Testis (tissue), 3 donors: ENCODE results near the gene GTPBP4. TPM values are rescaled to one million over a fixed set of nuclear protein-coding genes. Genes with fewer than 3 reads are reported as not detected.

ENCODE experiments used
- DNase-seq: peaks from one replicate; pipeline ENCODE4 v3.0.0-alpha.2; 2019
- H3K27ac ChIP-seq, 2 donors: fragments of 200-600 bp; sonication (generic); one replicate each; pipeline ENCODE4 v1.5.1; 2019
- H3K27me3 ChIP-seq: fragments of 200-600 bp; sonication (generic); one replicate; pipeline ENCODE4 v1.5.1; 2019
- H3K36me3 ChIP-seq: fragments of 200-600 bp; sonication (generic); one replicate; pipeline ENCODE4 v1.5.1; 2017; ENCODE audit warnings: low read depth; ENCODE audit errors: missing control alignments
- H3K4me1 ChIP-seq: fragments of 200-600 bp; sonication (generic); one replicate; pipeline ENCODE4 v1.5.1; 2019
- H3K4me3 ChIP-seq, 2 donors: fragments of 200-600 bp; sonication (generic); one replicate each; pipeline ENCODE4 v1.5.1; 2017 to 2019
- H3K9me3 ChIP-seq: fragments of 200-600 bp; sonication (generic); one replicate; pipeline ENCODE4 v1.5.1; 2017
- POLR2A ChIP-seq: fragments of 450-650 bp; IDR thresholded peaks from one replicate; pipeline ENCODE4 v1.6.1; 2017; ENCODE audit warnings: antibody characterized with exemption, mild to moderate bottlenecking, moderate library complexity
- WGBS, 2 donors: methylation state at CpG; one replicate each; pipeline ENCODE4 v1.1.5; 2018; 5-methylcytosine and 5-hydroxymethylcytosine counted together
- intact Hi-C: fragments of 100-400 bp; cut with DNase I; formaldehyde crosslinking; loops from one replicate; pipeline ENCODE4 v1.15.1; 2023; ENCODE audit warnings: low total_unique reads
- polyA plus RNA-seq: library from polyadenylated mRNA; stranded (reverse); fragments of 350-450 nt; fragmentation: Illumina TruSeq; extraction: RNeasy Lipid Tissue Mini Kit (QIAGEN cat#74804); gene quantifications from one replicate; pipeline ENCODE4 v1.2.3, GENCODE V29; 2014; ENCODE audit warnings: low read depth, low replicate concordance; ENCODE audit not compliant: insufficient read depth
- total RNA-seq, 2 donors: library from RNA; depleted of rRNA; stranded (reverse); fragments of >200 nt; gene quantifications; one replicate each; pipeline ENCODE4 v1.2.3, GENCODE V29; 2016
- TF ChIP-seq, protein P1 (sequence below), 3 experiments: fragments of 450-650 bp in 2 of 3; fragments of 200-600 bp in 1 of 3; sonication (generic) in 1 of 3; IDR thresholded peaks; one replicate each; pipeline ENCODE4 v1.5.1; 2016 to 2019; ENCODE audit warnings: antibody characterized with exemption in 3 of 3, mild to moderate bottlenecking in 2 of 3, moderate library complexity in 1 of 3

The GTPBP4 gene
- total and polyA plus RNA-seq, 3 donors from 2014 or later, result 54.9 to 81.8 (median 57.2) TPM

DNA sequence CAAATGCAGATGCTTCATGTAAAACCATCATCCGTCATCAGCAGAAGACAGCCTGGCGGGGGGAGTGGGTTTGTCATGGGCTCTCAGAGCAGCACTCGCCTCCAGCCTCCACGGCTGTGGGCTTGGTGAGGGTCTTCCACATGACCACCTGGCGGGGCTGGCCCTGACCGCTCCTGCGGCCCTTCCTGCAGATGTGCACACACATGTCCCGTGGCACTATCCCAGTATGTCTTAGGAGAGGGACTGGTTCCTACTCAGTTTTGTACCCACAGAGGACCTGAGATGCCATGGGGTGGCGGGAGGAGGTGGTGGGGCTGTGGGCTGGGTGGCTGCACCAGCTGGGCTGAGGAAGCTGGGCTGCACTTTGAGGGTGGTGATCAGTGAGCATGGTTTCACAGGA lies 32.7 kb downstream of the GTPBP4 start:
- TF ChIP-seq, protein P1, sequence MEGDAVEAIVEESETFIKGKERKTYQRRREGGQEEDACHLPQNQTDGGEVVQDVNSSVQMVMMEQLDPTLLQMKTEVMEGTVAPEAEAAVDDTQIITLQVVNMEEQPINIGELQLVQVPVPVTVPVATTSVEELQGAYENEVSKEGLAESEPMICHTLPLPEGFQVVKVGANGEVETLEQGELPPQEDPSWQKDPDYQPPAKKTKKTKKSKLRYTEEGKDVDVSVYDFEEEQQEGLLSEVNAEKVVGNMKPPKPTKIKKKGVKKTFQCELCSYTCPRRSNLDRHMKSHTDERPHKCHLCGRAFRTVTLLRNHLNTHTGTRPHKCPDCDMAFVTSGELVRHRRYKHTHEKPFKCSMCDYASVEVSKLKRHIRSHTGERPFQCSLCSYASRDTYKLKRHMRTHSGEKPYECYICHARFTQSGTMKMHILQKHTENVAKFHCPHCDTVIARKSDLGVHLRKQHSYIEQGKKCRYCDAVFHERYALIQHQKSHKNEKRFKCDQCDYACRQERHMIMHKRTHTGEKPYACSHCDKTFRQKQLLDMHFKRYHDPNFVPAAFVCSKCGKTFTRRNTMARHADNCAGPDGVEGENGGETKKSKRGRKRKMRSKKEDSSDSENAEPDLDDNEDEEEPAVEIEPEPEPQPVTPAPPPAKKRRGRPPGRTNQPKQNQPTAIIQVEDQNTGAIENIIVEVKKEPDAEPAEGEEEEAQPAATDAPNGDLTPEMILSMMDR (IDR thresholded peaks at IDR 0.05), result no peak
- TF ChIP-seq POLR2A, result no peak
- no peak for DNase-seq
- H3K4me1 ChIP-seq, result peaks cover under 1% of the 10 kb centered on the region
- H3K4me3 ChIP-seq, result no peak overlapping the region
- 96 to 98% methylated on average over 8 to 9 of the region's 9 CpGs for WGBS, 2 donors
- no peaks in the 10 kb centered on the region for H3K36me3 ChIP-seq
- intact Hi-C loops, result no loop called here
- H3K27me3 ChIP-seq, result no peaks in the 10 kb centered on the region
- H3K9me3 ChIP-seq, result no peaks in the 10 kb centered on the region
- no peak overlapping the region for H3K27ac ChIP-seq

DNA sequence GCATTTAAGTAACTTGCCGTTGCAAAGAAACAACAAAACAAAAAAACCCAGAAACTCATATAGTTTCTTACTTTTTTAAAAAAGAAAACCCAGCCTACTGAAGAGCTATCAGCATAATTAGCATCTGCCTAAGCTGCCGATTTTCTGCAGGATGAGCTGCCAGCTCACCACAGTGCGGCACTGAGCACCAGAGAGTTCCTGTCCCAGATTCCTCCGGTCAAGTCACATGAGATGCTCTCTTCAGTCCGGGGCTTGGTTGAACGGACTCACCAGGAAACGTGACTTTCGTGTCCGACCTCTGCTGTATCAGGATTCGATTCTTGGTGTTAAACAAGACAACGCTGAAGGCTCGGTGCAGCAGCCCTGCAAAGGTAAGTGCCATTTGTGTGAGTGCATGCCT lies 34.2 kb downstream of the GTPBP4 start:
- no peak for DNase-seq
- WGBS, 2 donors, result 69 to 77% methylated on average over 12 of the region's 12 CpGs
- no peaks in the 10 kb centered on the region for H3K36me3 ChIP-seq
- intact Hi-C loops, result no loop called here
- H3K9me3 ChIP-seq, result no peaks in the 10 kb centered on the region
- H3K27me3 ChIP-seq, result no peaks in the 10 kb centered on the region
- TF ChIP-seq, protein P1 (IDR thresholded peaks at IDR 0.05), result no peak
- no peak for TF ChIP-seq POLR2A
- no peaks in the 10 kb centered on the region for H3K4me1 ChIP-seq
- H3K27ac ChIP-seq, result no peak overlapping the region
- no peak overlapping the region for H3K4me3 ChIP-seq

DNA sequence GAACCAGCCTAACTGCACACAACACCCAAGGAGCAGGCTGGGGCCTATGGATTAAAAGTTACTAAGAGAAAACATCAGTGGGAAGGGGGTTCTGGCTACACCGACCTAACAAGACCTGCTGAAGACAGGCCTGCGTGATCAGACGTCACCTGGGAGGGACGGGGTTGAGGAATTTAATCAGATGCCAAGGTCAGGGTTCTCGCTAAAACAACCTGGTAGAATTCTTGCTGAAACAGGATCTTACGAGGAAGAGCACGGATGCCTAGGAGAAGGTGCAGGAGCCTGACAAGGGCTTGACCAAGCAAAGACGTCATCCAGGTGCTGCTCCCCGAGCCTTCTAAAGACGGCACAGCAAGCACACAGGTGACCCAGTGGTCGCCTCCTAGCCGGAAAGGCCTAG lies 35.9 kb downstream of the GTPBP4 start:
- no peak for TF ChIP-seq POLR2A
- TF ChIP-seq, protein P1 (IDR thresholded peaks at IDR 0.05), result no peak
- Histone ChIP-seq H3K27me3 (no peaks in the 10 kb centered on the region), H3K9me3 (no peaks in the 10 kb centered on the region), H3K4me3 (no peak overlapping the region), H3K36me3 (no peaks in the 10 kb centered on the region), H3K27ac (no peak overlapping the region), H3K4me1 (no peaks in the 10 kb centered on the region)
- intact Hi-C loops, result no loop called here
- 91% methylated on average over 9 to 12 of the region's 12 CpGs for WGBS, 2 donors
- DNase-seq, result no peak

DNA sequence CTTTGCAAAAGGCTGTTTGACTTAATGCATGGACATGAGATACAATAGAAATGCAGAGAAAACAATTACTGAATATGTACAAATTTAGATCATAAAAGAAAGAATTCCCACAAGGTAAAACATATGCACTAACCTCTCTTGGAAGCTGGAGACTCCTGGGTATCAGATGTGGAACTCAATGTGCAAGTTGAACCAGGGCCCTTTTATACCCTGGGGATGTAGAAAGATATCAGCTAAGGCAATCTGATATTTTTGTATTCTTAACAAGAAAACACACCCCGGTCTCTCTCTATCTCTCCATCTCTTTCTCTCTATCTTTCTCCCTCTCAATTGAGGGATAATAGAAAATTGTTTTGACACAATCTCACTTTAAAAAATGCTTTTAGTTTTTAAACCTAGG lies 37.4 kb downstream of the GTPBP4 start, which contains the start of gene IDI2:
Gene IDI2 (minus strand): TSS at position 177 of the 400 bp plus-strand sequence. CDS start 1,136 bp downstream, outside the sequence.
- no peak for DNase-seq
- intact Hi-C loops, result no loop called here
- Histone ChIP-seq H3K4me3 (no peak within 1 kb of the TSS), H3K9me3 (no peaks in the 10 kb centered on the region), H3K27ac (no peak within 1 kb of the TSS), H3K27me3 (no peaks in the 10 kb centered on the region), H3K4me1 (no peaks in the 10 kb centered on the region), H3K36me3 (no peaks in the 10 kb centered on the region)
- TF ChIP-seq, protein P1 (IDR thresholded peaks at IDR 0.05), result no peak
- TF ChIP-seq POLR2A, result no peak
- WGBS, 2 donors, result 69 to 91% methylated on average over 1 of the region's 1 CpG

GRCh38 chr10:1026578-1026977 lies 38.3 kb downstream of the GTPBP4 start:
- no peak for TF ChIP-seq POLR2A
- TF ChIP-seq, protein P1 (IDR thresholded peaks at IDR 0.05), result no peak
- 93 to 94% methylated on average over 6 of the region's 6 CpGs for WGBS, 2 donors
- no peak for DNase-seq

More at GRCh38 chr10:1026578-1026977, 38.3 kb downstream of the GTPBP4 start:
- H3K4me3 ChIP-seq, result no peak overlapping the region
- H3K36me3 ChIP-seq, result no peaks in the 10 kb centered on the region
- H3K9me3 ChIP-seq, result no peaks in the 10 kb centered on the region
- no peaks in the 10 kb centered on the region for H3K4me1 ChIP-seq
- no peaks in the 10 kb centered on the region for H3K27me3 ChIP-seq
- H3K27ac ChIP-seq, result no peak overlapping the region
- intact Hi-C loops, result no loop called here
